Measurements from ENCODE around the gene SESTD1. TPM values are rescaled to one million over a fixed set of nuclear protein-coding genes. Genes with fewer than 3 reads are reported as not detected.

SESTD1 gene, protein sequence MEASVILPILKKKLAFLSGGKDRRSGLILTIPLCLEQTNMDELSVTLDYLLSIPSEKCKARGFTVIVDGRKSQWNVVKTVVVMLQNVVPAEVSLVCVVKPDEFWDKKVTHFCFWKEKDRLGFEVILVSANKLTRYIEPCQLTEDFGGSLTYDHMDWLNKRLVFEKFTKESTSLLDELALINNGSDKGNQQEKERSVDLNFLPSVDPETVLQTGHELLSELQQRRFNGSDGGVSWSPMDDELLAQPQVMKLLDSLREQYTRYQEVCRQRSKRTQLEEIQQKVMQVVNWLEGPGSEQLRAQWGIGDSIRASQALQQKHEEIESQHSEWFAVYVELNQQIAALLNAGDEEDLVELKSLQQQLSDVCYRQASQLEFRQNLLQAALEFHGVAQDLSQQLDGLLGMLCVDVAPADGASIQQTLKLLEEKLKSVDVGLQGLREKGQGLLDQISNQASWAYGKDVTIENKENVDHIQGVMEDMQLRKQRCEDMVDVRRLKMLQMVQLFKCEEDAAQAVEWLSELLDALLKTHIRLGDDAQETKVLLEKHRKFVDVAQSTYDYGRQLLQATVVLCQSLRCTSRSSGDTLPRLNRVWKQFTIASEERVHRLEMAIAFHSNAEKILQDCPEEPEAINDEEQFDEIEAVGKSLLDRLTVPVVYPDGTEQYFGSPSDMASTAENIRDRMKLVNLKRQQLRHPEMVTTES
- total RNA-seq (10 to 100 TPM in 1 of 2 experiments, 1 to 10 TPM in 1; 8.7 to 10.2 TPM), total RNA-seq (1.6 to 29.7 (median 9.1) reads per million in 172 experiments)
- polyA plus RNA-seq (2013, experiment 1 of 2) = 7.8 TPM
- polyA plus RNA-seq (2013, experiment 2 of 2) = 3.7 TPM

- peak within 1 kb of the TSS in 1 of 2 donors; percentile 33 for H3K27ac ChIP-seq (ENCODE audit: low read depth in 1 of 2, low read length in 2 of 2)
- H3K27me3 ChIP-seq (ENCODE audit: control insufficient read depth in 1 of 2, insufficient read depth in 2 of 2, low read length in 2 of 2) = peaks cover 0 to 21% of the 10 kb centered on the region in 2 experiments
- Mint-ChIP-seq H3K27ac (peak within 1 kb of the TSS; percentile 63), H3K36me3 (ENCODE audit: low read depth) (peaks cover 4% of the 10 kb centered on the region), H3K9me3 (no peaks in the 10 kb centered on the region), H3K27me3 (peaks cover 23% of the 10 kb centered on the region), H3K4me1 (ENCODE audit: low read depth) (peaks cover 19% of the 10 kb centered on the region), H3K4me3 (peak within 1 kb of the TSS; percentile 91)
- TF ChIP-seq, protein P1, sequence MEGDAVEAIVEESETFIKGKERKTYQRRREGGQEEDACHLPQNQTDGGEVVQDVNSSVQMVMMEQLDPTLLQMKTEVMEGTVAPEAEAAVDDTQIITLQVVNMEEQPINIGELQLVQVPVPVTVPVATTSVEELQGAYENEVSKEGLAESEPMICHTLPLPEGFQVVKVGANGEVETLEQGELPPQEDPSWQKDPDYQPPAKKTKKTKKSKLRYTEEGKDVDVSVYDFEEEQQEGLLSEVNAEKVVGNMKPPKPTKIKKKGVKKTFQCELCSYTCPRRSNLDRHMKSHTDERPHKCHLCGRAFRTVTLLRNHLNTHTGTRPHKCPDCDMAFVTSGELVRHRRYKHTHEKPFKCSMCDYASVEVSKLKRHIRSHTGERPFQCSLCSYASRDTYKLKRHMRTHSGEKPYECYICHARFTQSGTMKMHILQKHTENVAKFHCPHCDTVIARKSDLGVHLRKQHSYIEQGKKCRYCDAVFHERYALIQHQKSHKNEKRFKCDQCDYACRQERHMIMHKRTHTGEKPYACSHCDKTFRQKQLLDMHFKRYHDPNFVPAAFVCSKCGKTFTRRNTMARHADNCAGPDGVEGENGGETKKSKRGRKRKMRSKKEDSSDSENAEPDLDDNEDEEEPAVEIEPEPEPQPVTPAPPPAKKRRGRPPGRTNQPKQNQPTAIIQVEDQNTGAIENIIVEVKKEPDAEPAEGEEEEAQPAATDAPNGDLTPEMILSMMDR (IDR thresholded peaks at IDR 0.05) = no peak
- H3K9me3 ChIP-seq (ENCODE audit: control insufficient read depth in 1 of 2, insufficient read depth in 1 of 2, low read length in 2 of 2) = no peaks in the 10 kb centered on the region
- ChIA-PET CTCF (no interaction called here), POLR2A (no interaction called here)
- peaks cover 10% of the 10 kb centered on the region for H3K4me1 ChIP-seq (ENCODE audit: insufficient read depth, low read length)
- peak; percentile 71 for ATAC-seq (ENCODE audit: poor library complexity)
- peak within 1 kb of the TSS; percentile 70 for H3K4me3 ChIP-seq (ENCODE audit: low read length)
- intact Hi-C loops (cut with DNase I, micrococcal nuclease) = no loop called here
- peak; percentile 22 to 78 (median 52) for DNase-seq
- no peaks in the 10 kb centered on the region for H3K36me3 ChIP-seq (ENCODE audit: insufficient read depth, low read length)
These were observed at the start of gene SESTD1 for GRCh38 chr2:179264368-179265081. Gene SESTD1 (minus strand): TSS chr2:179264832. CDS start chr2:179191841, 72,991 bp downstream.

DNA sequence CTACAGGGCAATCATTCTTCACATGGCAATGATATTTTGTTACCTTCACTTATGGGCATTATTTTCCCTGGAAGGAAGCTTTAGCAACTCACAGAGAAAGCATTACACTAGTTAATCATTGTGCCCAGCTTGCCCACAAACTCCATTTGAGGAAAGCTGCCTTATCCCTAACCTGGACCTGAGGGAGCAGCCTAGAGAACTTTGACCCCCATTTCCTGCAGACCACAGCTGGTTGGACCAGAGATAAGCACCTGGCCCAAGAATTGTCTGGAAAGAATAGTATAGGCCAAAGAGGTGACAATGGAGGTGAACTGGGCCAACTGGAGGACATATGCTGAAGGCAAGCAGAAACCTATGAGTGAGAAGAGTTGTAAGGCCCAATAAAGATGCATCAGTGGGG, 48.4 kb upstream of the SESTD1 start:
- peaks cover 3% of the 10 kb centered on the region for H3K9me3 Mint-ChIP-seq
- POLR2A ChIA-PET = no interaction called here
- H3K4me1 Mint-ChIP-seq (ENCODE audit: low read depth) = no peaks in the 10 kb centered on the region
- no peak overlapping the region for H3K4me3 ChIP-seq (ENCODE audit: low read length)
- CTCF ChIA-PET = no interaction called here
- H3K36me3 Mint-ChIP-seq (ENCODE audit: low read depth) = no peaks in the 10 kb centered on the region
- ATAC-seq (ENCODE audit: poor library complexity) (no peak), DNase-seq (no peak)
- H3K36me3 ChIP-seq (ENCODE audit: insufficient read depth, low read length) = no peaks in the 10 kb centered on the region
- H3K27ac ChIP-seq (ENCODE audit: low read depth in 1 of 2, low read length in 2 of 2) = no peak overlapping the region
- intact Hi-C loops (cut with DNase I, micrococcal nuclease) = no loop called here
- H3K9me3 ChIP-seq (ENCODE audit: control insufficient read depth in 1 of 2, insufficient read depth in 1 of 2, low read length in 2 of 2) = peaks cover 0 to 3% of the 10 kb centered on the region in 2 experiments
- no peaks in the 10 kb centered on the region for H3K4me1 ChIP-seq (ENCODE audit: insufficient read depth, low read length)
- TF ChIP-seq, protein P1 (IDR thresholded peaks at IDR 0.05) = no peak
- peaks cover 14% of the 10 kb centered on the region for H3K27me3 Mint-ChIP-seq
- H3K27me3 ChIP-seq (ENCODE audit: control insufficient read depth in 1 of 2, insufficient read depth in 2 of 2, low read length in 2 of 2) = peaks cover 0 to 4% of the 10 kb centered on the region in 2 experiments
- H3K4me3 Mint-ChIP-seq = no peak overlapping the region
- H3K27ac Mint-ChIP-seq = no peak overlapping the region

DNA sequence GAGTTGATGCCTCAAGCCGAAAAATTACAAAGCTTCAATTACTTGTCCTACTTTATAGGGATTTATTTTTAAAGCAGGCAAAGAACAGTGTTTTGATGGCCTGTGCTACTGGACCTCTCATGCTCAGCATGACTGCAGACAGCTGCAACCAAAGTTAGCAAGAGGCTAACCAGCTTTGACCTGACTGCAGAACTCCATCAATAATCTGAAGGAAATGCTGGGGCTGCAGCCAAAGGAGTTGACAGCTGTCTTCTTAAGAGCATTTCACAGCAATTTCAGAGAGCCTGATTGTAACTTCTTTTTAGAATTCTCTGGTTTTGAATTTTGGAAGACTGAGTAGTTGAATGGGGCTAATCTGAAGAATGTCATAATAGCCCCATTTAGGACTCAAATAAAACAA, 46.5 kb upstream of the SESTD1 start:
- no peak overlapping the region for H3K27ac ChIP-seq (ENCODE audit: low read depth in 1 of 2, low read length in 2 of 2)
- H3K9me3 ChIP-seq (ENCODE audit: control insufficient read depth in 1 of 2, insufficient read depth in 1 of 2, low read length in 2 of 2) = peaks cover 0 to 3% of the 10 kb centered on the region in 2 experiments
- peaks cover 0 to 4% of the 10 kb centered on the region in 2 experiments for H3K27me3 ChIP-seq (ENCODE audit: control insufficient read depth in 1 of 2, insufficient read depth in 2 of 2, low read length in 2 of 2)
- H3K4me1 ChIP-seq (ENCODE audit: insufficient read depth, low read length) = no peaks in the 10 kb centered on the region
- TF ChIP-seq, protein P1 (IDR thresholded peaks at IDR 0.05) = no peak
- no peaks in the 10 kb centered on the region for H3K36me3 ChIP-seq (ENCODE audit: insufficient read depth, low read length)
- Mint-ChIP-seq H3K27ac (no peak overlapping the region), H3K4me3 (no peak overlapping the region), H3K9me3 (peaks cover 3% of the 10 kb centered on the region), H3K36me3 (ENCODE audit: low read depth) (no peaks in the 10 kb centered on the region), H3K4me1 (ENCODE audit: low read depth) (no peaks in the 10 kb centered on the region), H3K27me3 (peaks cover 6% of the 10 kb centered on the region)
- intact Hi-C loops (cut with DNase I, micrococcal nuclease) = no loop called here
- ATAC-seq (ENCODE audit: poor library complexity) = no peak
- ChIA-PET CTCF (no interaction called here), POLR2A (no interaction called here)
- no peak for DNase-seq
- H3K4me3 ChIP-seq (ENCODE audit: low read length) = no peak overlapping the region

Data from CD4-positive, alpha-beta T cell (primary cell).